KOPT-K1 (cell line): ENCODE measurements around the gene MBD5.

Source experiments
- H3K27ac ChIP-seq: fragments of 200-600 bp; sonication (generic); 2 replicates; pipeline ENCODE4 v1.5.1; 2016; ENCODE audit warnings: antibody characterized with exemption, mild to moderate bottlenecking, low read depth, low read length; ENCODE audit not compliant: poor library complexity, severe bottlenecking
- H3K36me3 ChIP-seq: fragments of 200-600 bp; sonication (generic); 2 replicates; pipeline ENCODE4 v1.5.1; 2017; ENCODE audit warnings: antibody characterized with exemption, mild to moderate bottlenecking, low read length, moderate library complexity; ENCODE audit not compliant: insufficient read depth
- H3K9me3 ChIP-seq: fragments of 200-600 bp; sonication (generic); 2 replicates; pipeline ENCODE4 v1.5.1; 2017; ENCODE audit warnings: antibody characterized with exemption, low read length, mild to moderate bottlenecking; ENCODE audit not compliant: insufficient read depth, poor library complexity, severe bottlenecking

The MBD5 gene

DNA sequence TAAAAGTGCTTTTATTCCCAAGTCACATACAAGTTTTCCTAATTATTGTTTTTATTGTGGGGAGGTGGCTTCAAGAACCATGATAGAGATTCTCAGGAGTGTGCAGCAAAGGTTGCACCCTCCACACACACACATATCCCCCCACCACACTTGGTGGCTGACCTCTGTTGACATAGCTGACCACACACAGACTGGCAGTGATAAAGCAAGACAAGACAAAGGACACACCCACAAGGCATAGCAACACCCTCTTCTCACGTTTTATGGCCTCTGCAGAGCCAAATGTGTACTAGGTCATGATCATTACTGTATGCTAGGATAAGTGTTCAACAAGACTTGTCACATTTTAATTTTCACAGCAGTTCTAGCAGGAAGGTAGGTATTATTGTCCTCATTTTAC, 480.7 kb downstream of the MBD5 start:
- Histone ChIP-seq H3K36me3 (no peaks in the 10 kb centered on the region), H3K27ac (no peak overlapping the region), H3K9me3 (no peaks in the 10 kb centered on the region)

DNA sequence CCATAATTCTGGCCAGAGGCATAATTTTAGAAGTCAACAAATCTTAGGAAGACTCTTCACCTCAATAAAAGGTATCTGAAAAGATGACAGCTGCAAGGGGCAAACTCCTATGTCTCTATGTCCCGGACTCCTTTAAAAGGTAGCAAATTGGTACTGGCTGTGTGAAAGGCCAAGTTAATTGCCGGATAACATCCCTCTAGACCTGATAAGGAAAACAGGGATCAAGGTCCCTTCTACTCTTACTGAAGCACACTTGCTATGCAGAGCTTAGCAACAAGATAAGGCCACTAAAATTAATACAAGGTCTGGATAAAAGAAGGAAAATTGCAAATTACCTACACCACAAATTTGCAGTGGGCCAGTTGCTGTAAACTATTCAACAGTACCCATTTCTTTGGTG, 482.6 kb downstream of the MBD5 start:
- H3K9me3 ChIP-seq: no peaks in the 10 kb centered on the region
- no peak overlapping the region for H3K27ac ChIP-seq
- H3K36me3 ChIP-seq: no peaks in the 10 kb centered on the region

DNA sequence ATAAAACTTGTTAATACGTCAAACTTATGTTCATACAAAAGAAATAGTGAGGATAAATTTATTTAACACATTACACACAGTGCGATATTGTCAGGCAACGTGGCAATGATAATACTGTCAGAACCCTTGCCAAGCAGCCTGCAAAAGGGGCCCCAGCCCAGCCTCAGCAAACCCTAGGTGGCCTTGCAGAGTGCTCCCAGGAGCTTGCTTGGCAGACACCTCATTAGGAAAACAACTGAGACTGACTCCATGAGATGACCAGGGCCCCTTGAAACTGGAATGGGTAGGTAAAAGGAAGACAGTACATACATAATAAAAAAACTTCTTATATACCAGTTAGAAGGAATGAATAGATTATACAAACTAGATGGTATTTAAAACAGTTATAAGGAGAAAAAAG, 487.1 kb downstream of the MBD5 start:
- Histone ChIP-seq H3K36me3 (no peaks in the 10 kb centered on the region), H3K9me3 (no peaks in the 10 kb centered on the region), H3K27ac (no peak overlapping the region)

DNA sequence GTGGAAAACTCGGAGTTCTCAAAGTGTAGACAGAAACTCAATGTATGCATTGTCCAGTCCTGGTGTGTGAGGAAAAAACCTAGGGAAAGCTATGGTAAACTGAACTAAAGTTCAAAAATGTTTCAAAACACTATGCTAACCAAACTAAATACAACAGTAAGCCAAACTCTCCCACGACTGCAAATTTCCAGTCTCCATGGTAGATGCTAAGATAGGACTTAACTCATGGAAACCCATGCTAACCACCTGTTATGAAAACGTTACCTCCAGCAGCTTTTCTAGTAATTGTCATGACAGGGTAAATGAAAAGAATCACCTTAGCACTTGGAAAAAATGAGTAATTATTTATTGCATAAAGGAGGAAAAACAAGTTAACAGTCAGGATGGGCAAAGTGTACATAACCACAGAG, 488.0 kb downstream of the MBD5 start:
- H3K36me3 ChIP-seq: no peaks in the 10 kb centered on the region
- no peaks in the 10 kb centered on the region for H3K9me3 ChIP-seq
- H3K27ac ChIP-seq: no peak overlapping the region

DNA sequence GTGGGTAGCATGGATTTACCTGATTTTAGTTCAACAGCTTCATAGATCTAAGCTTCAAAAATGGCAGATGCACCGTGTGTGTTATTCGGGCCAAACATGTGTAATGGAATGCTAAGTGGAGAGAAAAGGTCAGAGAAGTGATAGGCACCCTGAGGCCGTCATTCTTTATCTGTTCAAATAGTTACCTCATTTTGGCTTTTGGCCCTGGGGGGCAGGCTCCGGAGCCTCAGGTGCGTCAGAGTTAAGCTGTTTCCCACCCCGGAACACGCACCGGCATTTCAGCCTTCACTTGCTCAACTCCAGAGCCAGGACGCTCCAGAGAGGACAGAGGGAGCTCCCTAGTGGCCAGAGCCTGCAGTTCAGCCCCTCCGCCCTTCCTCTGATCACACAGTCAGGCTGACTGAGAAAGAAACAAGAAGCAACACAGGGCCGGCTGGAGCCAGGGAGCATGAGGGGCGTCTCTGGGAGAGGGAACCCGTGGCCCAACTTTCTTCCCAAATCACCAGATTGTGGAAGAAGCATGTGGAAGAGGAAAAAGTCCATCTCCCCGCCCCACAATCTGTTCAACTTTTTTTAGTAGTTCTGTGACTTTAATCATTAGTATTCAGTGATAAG, 488.5 kb downstream of the MBD5 start:
- H3K9me3 ChIP-seq: no peaks in the 10 kb centered on the region
- no peak overlapping the region for H3K27ac ChIP-seq

DNA sequence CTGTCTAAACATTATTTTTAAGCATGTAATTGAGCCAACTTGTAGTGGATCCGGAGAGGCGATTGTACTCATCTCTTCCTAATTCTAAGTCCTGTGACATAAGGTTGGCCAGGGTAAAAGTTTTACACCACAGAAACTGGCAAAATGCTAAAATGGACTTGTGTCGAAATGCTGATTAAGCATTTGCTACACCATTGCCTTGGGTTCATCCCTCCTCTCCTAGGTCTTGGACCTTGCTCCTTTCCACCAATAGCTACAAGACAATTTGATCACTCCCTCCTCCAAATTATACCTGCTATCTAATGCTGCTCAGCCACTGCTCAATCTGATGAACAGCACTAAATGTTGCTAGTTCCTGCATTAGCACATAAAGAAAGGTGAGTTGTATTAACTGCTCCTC, 491.0 kb downstream of the MBD5 start:
- Histone ChIP-seq H3K9me3 (no peaks in the 10 kb centered on the region), H3K36me3 (no peaks in the 10 kb centered on the region), H3K27ac (no peak overlapping the region)

More for the DNA sequence above, 488.5 kb downstream of the MBD5 start:
- H3K36me3 ChIP-seq: no peaks in the 10 kb centered on the region

GRCh38 chr2:148512501-148512900, 491.6 kb downstream of the MBD5 start:
- Histone ChIP-seq H3K9me3 (no peaks in the 10 kb centered on the region), H3K27ac (peak overlapping the region; percentile 32), H3K36me3 (no peaks in the 10 kb centered on the region)

DNA sequence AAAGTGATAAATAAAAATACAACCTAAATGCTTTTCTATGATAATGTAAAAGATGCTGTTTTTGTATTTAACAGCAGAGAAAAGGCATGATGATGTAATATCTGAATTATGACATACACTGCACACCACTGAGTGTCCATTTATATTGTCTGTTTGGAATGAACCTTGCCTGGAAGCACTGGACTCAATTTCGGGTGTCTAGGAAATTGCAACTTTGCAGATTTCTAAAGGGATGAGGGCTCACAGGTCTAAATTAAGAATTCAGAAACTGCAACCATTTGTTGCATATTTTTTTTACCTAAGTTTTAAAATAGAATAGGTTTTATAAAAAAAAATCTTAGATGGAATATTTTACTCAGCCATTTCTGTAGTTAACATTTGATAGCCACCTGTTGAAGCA, 492.5 kb downstream of the MBD5 start:
- Histone ChIP-seq H3K9me3 (no peaks in the 10 kb centered on the region), H3K27ac (no peak overlapping the region)

GRCh38 chr2:148515120-148515519, 494.2 kb downstream of the MBD5 start:
- Histone ChIP-seq H3K9me3 (no peaks in the 10 kb centered on the region), H3K36me3 (no peaks in the 10 kb centered on the region), H3K27ac (no peak overlapping the region)

More for the DNA sequence above, 492.5 kb downstream of the MBD5 start:
- H3K36me3 ChIP-seq: no peaks in the 10 kb centered on the region

DNA sequence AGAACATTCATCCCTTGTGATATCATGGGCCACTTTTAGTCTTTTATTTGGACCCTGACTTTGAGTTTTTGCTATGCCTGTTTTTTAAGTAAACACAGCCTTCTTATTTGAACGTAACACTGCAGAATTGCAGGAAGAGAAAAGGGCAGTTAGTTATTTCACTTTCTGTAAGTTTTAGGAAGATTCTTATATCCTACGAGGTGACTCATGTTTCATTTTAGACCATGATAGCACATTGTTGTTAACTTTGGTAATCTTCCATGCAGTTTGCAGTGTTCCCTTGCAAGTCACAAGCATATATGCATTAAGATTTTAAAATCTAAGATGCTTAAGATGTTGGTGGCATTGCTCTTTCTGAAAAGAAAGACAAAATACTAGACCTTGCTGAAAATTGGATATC, 495.1 kb downstream of the MBD5 start:
- H3K27ac ChIP-seq: no peak overlapping the region
- no peaks in the 10 kb centered on the region for H3K9me3 ChIP-seq
- H3K36me3 ChIP-seq: no peaks in the 10 kb centered on the region

DNA sequence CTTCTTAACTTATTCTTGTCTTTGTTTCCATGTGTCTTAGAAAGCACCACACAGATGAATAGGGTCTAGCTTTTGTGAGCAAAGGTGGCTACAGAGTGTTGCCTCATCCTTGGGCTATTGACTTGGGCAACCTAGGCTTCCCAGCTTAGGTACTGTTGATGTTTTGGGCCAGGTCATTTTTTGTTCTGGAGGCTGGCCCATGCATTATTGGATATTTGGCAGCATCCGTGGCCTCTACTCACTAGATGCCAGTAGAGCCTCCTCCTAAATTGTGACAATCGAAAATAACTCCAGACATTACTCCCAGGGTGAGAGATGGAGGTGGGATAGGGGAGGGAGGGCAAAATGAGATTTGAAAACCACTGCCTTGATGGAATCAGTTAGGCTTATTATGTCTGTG, 496.4 kb downstream of the MBD5 start:
- Histone ChIP-seq H3K27ac (no peak overlapping the region), H3K36me3 (no peaks in the 10 kb centered on the region), H3K9me3 (no peaks in the 10 kb centered on the region)

DNA sequence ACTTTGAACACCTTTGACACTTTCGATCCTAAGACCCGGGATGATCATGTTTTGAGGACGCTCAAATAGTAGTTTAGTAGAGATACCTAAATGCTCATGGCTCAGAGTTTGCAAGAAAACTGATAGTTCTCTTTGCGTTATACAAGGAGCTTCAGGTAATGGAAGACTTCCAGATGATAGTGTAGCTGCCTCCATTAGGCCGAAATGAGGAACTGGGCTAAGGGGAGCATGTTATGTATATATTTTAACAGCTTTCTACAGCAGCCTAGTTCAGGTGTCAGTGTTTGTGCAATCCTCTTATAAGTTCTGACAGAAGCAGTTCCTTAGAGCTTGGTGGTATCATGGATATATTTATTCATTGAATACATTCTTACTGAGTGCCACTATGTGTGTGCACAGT, 496.9 kb downstream of the MBD5 start:
- Histone ChIP-seq H3K27ac (no peak overlapping the region), H3K36me3 (no peaks in the 10 kb centered on the region), H3K9me3 (no peaks in the 10 kb centered on the region)

- Histone ChIP-seq H3K9me3 (no peaks in the 10 kb centered on the region), H3K36me3 (no peaks in the 10 kb centered on the region), H3K27ac (no peak overlapping the region)
These were observed 498.1 kb downstream of the MBD5 start for GRCh38 chr2:148519013-148519412.

DNA sequence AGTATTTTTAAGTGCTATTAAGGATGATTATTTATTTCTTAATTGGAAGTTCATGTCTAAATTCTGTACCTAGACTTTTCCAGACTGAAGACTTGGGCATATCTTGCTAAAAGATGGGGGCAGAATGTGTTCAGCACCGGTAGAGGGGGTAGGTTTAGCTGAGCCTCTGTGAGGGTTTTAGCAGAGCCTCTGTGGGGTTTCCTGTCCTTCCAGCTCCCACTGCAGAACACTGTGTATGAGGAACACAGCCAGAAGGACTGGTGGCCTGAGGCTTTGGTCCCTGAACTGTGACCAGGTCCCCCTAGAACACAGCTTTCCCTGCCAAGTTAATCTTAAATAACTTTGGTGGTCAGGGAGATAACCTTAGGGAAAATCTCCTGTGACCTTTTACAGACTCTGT, 500.3 kb downstream of the MBD5 start:
- no peaks in the 10 kb centered on the region for H3K36me3 ChIP-seq
- no peaks in the 10 kb centered on the region for H3K9me3 ChIP-seq
- H3K27ac ChIP-seq: no peak overlapping the region

- no peaks in the 10 kb centered on the region for H3K36me3 ChIP-seq
- H3K9me3 ChIP-seq: no peaks in the 10 kb centered on the region
- H3K27ac ChIP-seq: no peak overlapping the region
These were observed 502.4 kb downstream of the MBD5 start for GRCh38 chr2:148523315-148523714.

DNA sequence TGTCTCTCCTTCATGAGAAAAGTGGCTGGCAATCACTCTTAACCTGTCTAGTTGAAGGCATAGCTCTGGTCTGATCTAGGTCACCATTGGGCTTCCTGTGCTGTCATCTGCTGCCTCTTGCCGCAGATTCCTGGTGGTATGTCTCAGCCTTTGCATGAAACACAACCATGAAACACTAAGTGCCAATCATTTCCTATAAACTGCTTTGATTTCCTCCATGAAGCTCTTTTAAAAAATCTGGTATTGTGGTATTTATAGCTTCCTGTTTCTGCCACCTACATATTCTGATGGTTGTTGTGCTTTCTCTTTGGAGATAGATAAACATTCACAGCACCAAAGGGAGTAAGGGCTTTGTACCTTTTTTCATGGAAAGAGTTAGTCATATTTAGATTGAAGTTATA, 503.6 kb downstream of the MBD5 start:
- Histone ChIP-seq H3K27ac (peak overlapping the region; percentile 33), H3K9me3 (no peaks in the 10 kb centered on the region)

More for the DNA sequence above, 503.6 kb downstream of the MBD5 start:
- no peaks in the 10 kb centered on the region for H3K36me3 ChIP-seq
